ENCODE results near the gene NMD3.

Gene NMD3

GRCh38 chr3:161213644-161214043 lies 7.5 kb upstream of the NMD3 start:
- TF ChIP-seq CTCF (IDR thresholded peaks at IDR 0.05; ENCODE audit: insufficient read depth, missing control alignments): no peak
- DNase-seq (ENCODE audit: insufficient read length, low spot score) (no peak), FAIRE-seq (no peak)

GRCh38 chr3:161215185-161215584 lies 5.9 kb upstream of the NMD3 start:
- no peak for TF ChIP-seq CTCF (IDR thresholded peaks at IDR 0.05; ENCODE audit: insufficient read depth, missing control alignments)
- FAIRE-seq: no peak
- no peak for DNase-seq (ENCODE audit: insufficient read length, low spot score)

- TF ChIP-seq CTCF (IDR thresholded peaks at IDR 0.05; ENCODE audit: insufficient read depth, missing control alignments): no peak
- FAIRE-seq (no peak), DNase-seq (ENCODE audit: insufficient read length, low spot score) (no peak)
Measured at GRCh38 chr3:161217496-161217895, 3.6 kb upstream of the NMD3 start.

- TF ChIP-seq CTCF (IDR thresholded peaks at IDR 0.05; ENCODE audit: insufficient read depth, missing control alignments): no peak
- no peak for DNase-seq (ENCODE audit: insufficient read length, low spot score)
- no peak for FAIRE-seq
Measured at GRCh38 chr3:161219495-161219894, 1.6 kb upstream of the NMD3 start.

GRCh38 chr3:161221806-161222600 lies 892 bp downstream of the NMD3 start:
- no peak for DNase-seq (ENCODE audit: insufficient read length, low spot score)
- FAIRE-seq: no peak
- TF ChIP-seq CTCF (IDR thresholded peaks at IDR 0.05; ENCODE audit: insufficient read depth, missing control alignments): no peak

GRCh38 chr3:161222662-161223061 lies 1.6 kb downstream of the NMD3 start:
- DNase-seq (ENCODE audit: insufficient read length, low spot score) (no peak), FAIRE-seq (no peak)
- no peak for TF ChIP-seq CTCF (IDR thresholded peaks at IDR 0.05; ENCODE audit: insufficient read depth, missing control alignments)

- DNase-seq (ENCODE audit: insufficient read length, low spot score): no peak
- FAIRE-seq: no peak
Measured at GRCh38 chr3:161224786-161225185, 3.7 kb downstream of the NMD3 start.

More at GRCh38 chr3:161224786-161225185, 3.7 kb downstream of the NMD3 start:
- TF ChIP-seq CTCF (IDR thresholded peaks at IDR 0.05; ENCODE audit: insufficient read depth, missing control alignments): no peak

All from D721Med (cell line).